Keratinocyte (primary cell): ENCODE data around the gene FZD4. TPM values are rescaled to one million over a fixed set of nuclear protein-coding genes. Genes with fewer than 3 reads are reported as not detected.
A peak's percentile ranks its signal among the peaks of the same experiment; 100 is the strongest.
"Not testable (repeated sequence)": the region's sequence is repeated elsewhere in the genome, so short reads cannot be mapped to it uniquely, and the experiment has no call there.

ENCODE experiments used
- DNase-seq: peaks from one replicate; pipeline ENCODE4 v3.0.0-alpha.2; 2011; ENCODE audit warnings: low read depth, missing footprints, low spot score
- FAIRE-seq: peaks from 2 replicates; lab custom pipeline; 2011; peaks lifted over from hg19 to GRCh38; lab: Jason Lieb, UNC
- H2AFZ ChIP-seq: 2 replicates; pipeline ENCODE4 v1.6.0; 2012; ENCODE audit warnings: low read length, control low read depth, inconsistent platforms; ENCODE audit not compliant: control insufficient read depth
- H3K27ac ChIP-seq: 2 replicates; pipeline ENCODE4 v1.5.1; 2011; ENCODE audit warnings: low read length; ENCODE audit not compliant: control insufficient read depth, insufficient read depth
- H3K27me3 ChIP-seq: 3 replicates; pipeline ENCODE4 v1.6.0; 2011; ENCODE audit warnings: low read length; ENCODE audit not compliant: control insufficient read depth, insufficient read depth; ENCODE audit errors: extremely low read depth
- H3K36me3 ChIP-seq, 2 experiments: 2 replicates in 1 of 2; 3 replicates in 1 of 2; pipeline ENCODE4 v1.5.1; 2011; ENCODE audit warnings: low read length in 2 of 2, mild to moderate bottlenecking in 1 of 2; ENCODE audit not compliant: control insufficient read depth in 2 of 2, insufficient read depth in 2 of 2; ENCODE audit errors: extremely low read depth in 1 of 2
- H3K4me1 ChIP-seq: 3 replicates; pipeline ENCODE4 v1.5.1; 2011; ENCODE audit warnings: low read length; ENCODE audit not compliant: control insufficient read depth, insufficient read depth; ENCODE audit errors: extremely low read depth
- H3K4me2 ChIP-seq: 3 replicates; pipeline ENCODE4 v1.6.0; 2011; ENCODE audit warnings: low read depth, low read length; ENCODE audit not compliant: control insufficient read depth, insufficient read depth; ENCODE audit errors: extremely low read depth
- H3K4me3 ChIP-seq, 3 experiments: fragments of 200-600 bp in 1 of 3; sonication (generic) in 1 of 3; 2 replicates in 2 of 3; 3 replicates in 1 of 3; pipeline ENCODE4 v1.5.1; 2011 to 2016; ENCODE audit warnings: low read length in 3 of 3, mild to moderate bottlenecking in 3 of 3, control low read depth in 2 of 3, inconsistent platforms in 1 of 3, low read depth in 1 of 3, mixed read lengths in 1 of 3, mixed run types in 1 of 3, moderate library complexity in 1 of 3; ENCODE audit not compliant: control insufficient read depth in 2 of 3, insufficient read depth in 2 of 3; ENCODE audit errors: extremely low read depth in 1 of 3
- H3K79me2 ChIP-seq: 2 replicates; pipeline ENCODE4 v1.6.0; 2012; ENCODE audit warnings: low read length; ENCODE audit not compliant: control insufficient read depth, insufficient read depth
- H3K9ac ChIP-seq: 3 replicates; pipeline ENCODE4 v1.6.0; 2011; ENCODE audit warnings: low read length; ENCODE audit not compliant: control insufficient read depth, insufficient read depth; ENCODE audit errors: extremely low read depth
- H3K9me1 ChIP-seq: 3 replicates; pipeline ENCODE4 v1.6.0; 2011; ENCODE audit warnings: low read length; ENCODE audit not compliant: control insufficient read depth, insufficient read depth; ENCODE audit errors: extremely low read depth
- H3K9me3 ChIP-seq: 2 replicates; pipeline ENCODE4 v1.5.1; 2012; ENCODE audit warnings: low read depth, low read length; ENCODE audit not compliant: control insufficient read depth
- H4K20me1 ChIP-seq: 3 replicates; pipeline ENCODE4 v1.6.0; 2011; ENCODE audit warnings: low read length; ENCODE audit not compliant: control insufficient read depth, insufficient read depth; ENCODE audit errors: extremely low read depth
- CTCF ChIP-seq, 3 experiments: IDR thresholded peaks in 1 of 3; conservative IDR thresholded peaks in 1 of 3; optimal IDR thresholded peaks in 1 of 3; 2 replicates in 2 of 3; 3 replicates in 1 of 3; pipeline versions ENCODE3 to v1.5.1; 2011; ENCODE audit warnings: low read length in 3 of 3, mild to moderate bottlenecking in 3 of 3, moderate library complexity in 2 of 3, control low read depth in 1 of 3, inconsistent platforms in 1 of 3; ENCODE audit not compliant: insufficient read depth in 2 of 3; ENCODE audit errors: extremely low read depth in 1 of 3
- EZH2 ChIP-seq: IDR thresholded peaks from one replicate; pipeline ENCODE4 v1.6.1; 2012; ENCODE audit warnings: inconsistent platforms, mild to moderate bottlenecking, low read length, moderate library complexity
- dilution Hi-C: fragments of 300-500 bp; cut with MboI; formaldehyde crosslinking; loops from one replicate; pipeline ENCODE4 v1.7.0; 2020; ENCODE audit warnings: low sequenced_read_pairs; ENCODE audit not compliant: extremely low pct_ligation_motif_present
- polyA plus RNA-seq, 5 experiments: library from polyadenylated mRNA; depleted of rRNA in 3 of 5; stranded (reverse) in 3 of 5; stranded (forward) in 1 of 5; unstranded in 1 of 5; fragments of >200 nt; gene quantifications; 1 replicate in 1 of 5; 2 replicates in 3 of 5; 3 replicates in 1 of 5; pipeline versions ENCODE4 v1.2.1 to v1.2.3, GENCODE V29; 2011 to 2012; ENCODE audit warnings: missing spikeins in 2 of 5, low read depth in 1 of 5, low replicate concordance in 1 of 5

Gene FZD4
- polyA plus RNA-seq, 1 donor (not counting 4 experiments of a cell fraction or from before 2014, with no cell fraction given), result 0.56 TPM

DNA sequence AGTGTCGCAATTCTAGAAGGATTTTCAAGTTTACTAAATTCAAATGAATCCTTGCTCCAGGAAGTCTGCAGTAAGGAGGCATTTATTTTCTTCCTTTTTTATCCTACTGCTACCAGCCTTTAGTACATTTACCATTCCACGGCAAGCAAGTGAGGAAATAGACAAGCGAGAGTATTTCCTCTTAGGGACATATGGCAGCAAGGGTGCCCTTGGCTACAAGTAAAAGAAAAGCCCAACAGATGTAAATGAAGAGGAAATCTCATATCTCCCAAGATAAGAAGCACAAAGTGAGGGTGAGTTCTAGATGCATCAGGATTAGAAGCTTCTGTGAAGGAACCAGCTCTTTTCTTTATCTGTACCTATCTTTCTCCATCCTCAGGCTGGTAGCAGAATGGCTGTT lies 37.8 kb upstream of the FZD4 start:
- H3K4me2 ChIP-seq, result no peak overlapping the region
- FAIRE-seq (no peak), DNase-seq (no peak)

DNA sequence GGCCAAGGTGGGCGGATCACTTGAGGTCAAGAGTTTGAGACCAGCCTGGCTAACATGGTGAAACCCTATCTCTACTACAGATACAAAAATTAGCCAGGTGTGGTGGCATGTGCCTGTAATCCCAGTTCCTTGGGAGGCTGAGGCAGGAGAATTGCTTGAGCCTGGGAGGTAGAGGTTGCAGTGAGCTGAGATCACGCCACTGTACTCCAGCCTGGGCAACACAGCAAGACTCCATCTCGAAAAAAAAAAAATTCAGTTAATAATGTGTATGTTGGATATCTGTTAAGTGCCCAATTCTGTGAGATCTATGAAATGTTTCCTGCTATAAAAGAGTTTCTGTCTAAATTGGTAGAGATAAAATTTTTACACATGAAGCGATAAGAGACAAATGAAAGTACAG lies 37.1 kb upstream of the FZD4 start:
- H2AFZ ChIP-seq, H3K4me3 ChIP-seq, H3K9ac ChIP-seq, DNase-seq, H4K20me1 ChIP-seq, dilution Hi-C loops, H3K36me3 ChIP-seq, H3K9me1 ChIP-seq, H3K27me3 ChIP-seq, H3K4me2 ChIP-seq, H3K27ac ChIP-seq, FAIRE-seq, H3K79me2 ChIP-seq, H3K9me3 ChIP-seq: not testable (repeated sequence)
- H3K4me1 ChIP-seq, result peaks cover 13% of the 10 kb centered on the region

More for the DNA sequence above, 37.8 kb upstream of the FZD4 start:
- Histone ChIP-seq H3K27ac (no peak overlapping the region), H3K9ac (no peak overlapping the region), H3K27me3 (no peaks in the 10 kb centered on the region), H3K79me2 (no peaks in the 10 kb centered on the region), H3K4me3 (no peak overlapping the region), H3K4me1 (peaks cover 13% of the 10 kb centered on the region), H2AFZ (no peak overlapping the region), H3K36me3 (no peaks in the 10 kb centered on the region), H3K9me1 (no peaks in the 10 kb centered on the region), H4K20me1 (no peaks in the 10 kb centered on the region), H3K9me3 (no peaks in the 10 kb centered on the region)
- dilution Hi-C loops, result no loop called here
- TF ChIP-seq EZH2 (no peak), CTCF (optimal IDR thresholded peaks at IDR 0.05 in 1 of 3, IDR thresholded peaks at IDR 0.05 in 1 of 3, conservative IDR thresholded peaks at IDR 0.05 in 1 of 3; ENCODE audit: extremely low read depth in 1 of 3, insufficient read depth in 2 of 3, low read length in 3 of 3) (no peak)

- DNase-seq, result no peak
- dilution Hi-C loops, result no loop called here
Measured at GRCh38 chr11:86991341-86991740, 36.1 kb upstream of the FZD4 start.

More at GRCh38 chr11:86991341-86991740, 36.1 kb upstream of the FZD4 start:
- H3K79me2 ChIP-seq, result no peaks in the 10 kb centered on the region
- H3K4me3 ChIP-seq, result no peak overlapping the region
- H2AFZ ChIP-seq, result no peak overlapping the region
- peak overlapping the region; percentile 22 for H3K4me2 ChIP-seq
- no peaks in the 10 kb centered on the region for H4K20me1 ChIP-seq
- no peak overlapping the region for H3K9ac ChIP-seq
- no peaks in the 10 kb centered on the region for H3K9me1 ChIP-seq
- FAIRE-seq, result no peak
- no peaks in the 10 kb centered on the region for H3K9me3 ChIP-seq
- H3K27me3 ChIP-seq, result no peaks in the 10 kb centered on the region
- no peaks in the 10 kb centered on the region for H3K36me3 ChIP-seq
- no peak for TF ChIP-seq EZH2
- no peak for TF ChIP-seq CTCF (optimal IDR thresholded peaks at IDR 0.05 in 1 of 3, IDR thresholded peaks at IDR 0.05 in 1 of 3, conservative IDR thresholded peaks at IDR 0.05 in 1 of 3; ENCODE audit: extremely low read depth in 1 of 3, insufficient read depth in 2 of 3, low read length in 3 of 3)
- H3K27ac ChIP-seq, result no peak overlapping the region
- H3K4me1 ChIP-seq, result peaks cover 13% of the 10 kb centered on the region
